Psoas muscle (tissue), 8 donors: ENCODE data around the gene CYP2F1. TPM values are rescaled to one million over a fixed set of nuclear protein-coding genes. Genes with fewer than 3 reads are reported as not detected.
"Not testable (repeated sequence)": the region's sequence is repeated elsewhere in the genome, so short reads cannot be mapped to it uniquely, and the experiment has no call there.

Source experiments
- ATAC-seq, 4 donors: fragments of 200-7000 bp; cut with Tn5 transposase; one replicate each; pipeline ENCODE4 v1.9.1; 2020; ENCODE audit warnings: moderate library complexity in 3 of 4, mild to moderate bottlenecking in 2 of 4
- DNase-seq, 2 donors: peaks; one replicate each; pipeline ENCODE4 v3.0.0-alpha.2; 2020
- H3K27ac ChIP-seq: fragments of 200-600 bp; one replicate; pipeline ENCODE4 v1.8.0; 2022
- H3K27me3 ChIP-seq, 3 donors: fragments of 200-600 bp in 1 of 3; one replicate each; pipeline versions ENCODE4 v1.6.1 to v1.8.0; 2013 to 2022; ENCODE audit warnings: low read length in 2 of 3, mild to moderate bottlenecking in 2 of 3, moderate library complexity in 1 of 3; ENCODE audit not compliant: insufficient read depth in 3 of 3
- H3K36me3 ChIP-seq, 2 donors: fragments of 200-600 bp in 1 of 2; one replicate each; pipeline versions ENCODE4 v1.6.1 to v1.8.0; 2013 to 2022; ENCODE audit warnings: low read depth in 1 of 2, mild to moderate bottlenecking in 1 of 2, moderate library complexity in 1 of 2; ENCODE audit not compliant: insufficient read depth in 1 of 2
- H3K4me1 ChIP-seq: fragments of 200-600 bp; one replicate; pipeline ENCODE4 v1.8.0; 2022
- H3K4me3 ChIP-seq: fragments of 200-600 bp; one replicate; pipeline ENCODE4 v1.8.0; 2022; ENCODE audit warnings: mild to moderate bottlenecking
- H3K9me3 ChIP-seq: fragments of 200-600 bp; one replicate; pipeline ENCODE4 v1.8.0; 2022
- CTCF ChIP-seq: fragments of 200-600 bp; IDR thresholded peaks from one replicate; pipeline ENCODE4 v1.8.0; 2022; ENCODE audit warnings: antibody characterized with exemption
- WGBS, 3 donors: extraction: QIAGEN DNeasy Blood & Tissue Kit; methylation state at CpG; one replicate each; pipeline versions ENCODE4 v1.1.6 to v1.1.7; 2013; 5-methylcytosine and 5-hydroxymethylcytosine counted together
- intact Hi-C, 2 donors: fragments of 100-400 bp; cut with DNase I; formaldehyde crosslinking; loops; one replicate each; pipeline versions ENCODE4 v1.11.0 to v1.14.2; 2022
- polyA plus RNA-seq, 3 donors: library from polyadenylated mRNA; stranded (reverse); fragments of 200-250 nt; gene quantifications; one replicate each; pipeline ENCODE4 v1.2.3, GENCODE V29; 2013
- total RNA-seq, 4 donors: library from RNA; stranded (reverse); fragmentation: NEBNext Ultra II Directional in 2 of 4; extraction: Animal tissue kit (Norgen Biotek cat#: 25700) in 2 of 4; gene quantifications; one replicate each; pipeline versions ENCODE4 v1.2.1 to v1.2.4, GENCODE V29; 2021 to 2023
- donor health status: healthy with polysubstance abuse.
- donor health status: DM: no; HTN: no; CAD: no; lungs with moderate emphysema.
- donor health status: Bipolar disorder and iron deficiency.
- donor health status: healthy.
- donor health status: DM: yes; HTN: yes; CAD: no.
- donor health status: DM: no; HTN: no; CAD: no.
- donor health status: DM: no; HTN: no; CAD: no.
- donor health status: DM: yes; HTN: yes; CAD: no.

The CYP2F1 gene
- total and polyA plus RNA-seq, 7 donors: not detected

GRCh38 chr19:41123716-41124294, 9.6 kb downstream of the CYP2F1 start:
- DNase-seq (no peak), ATAC-seq (no peak)
- WGBS, 3 donors: 80 to 90% (median 86%) methylated on average over 10 to 11 of the region's 11 CpGs
- no peak for TF ChIP-seq CTCF
- Histone ChIP-seq H3K36me3 (no peaks in the 10 kb centered on the region), H3K27ac (no peak overlapping the region), H3K9me3 (no peaks in the 10 kb centered on the region), H3K4me1 (no peaks in the 10 kb centered on the region), H3K4me3 (no peak overlapping the region), H3K27me3 (no peaks in the 10 kb centered on the region)
- intact Hi-C loops: no loop called here

GRCh38 chr19:41126765-41127203, 12.6 kb downstream of the CYP2F1 start:
- H3K27me3 ChIP-seq, H3K4me1 ChIP-seq, DNase-seq, ATAC-seq, H3K27ac ChIP-seq, H3K36me3 ChIP-seq, H3K4me3 ChIP-seq, H3K9me3 ChIP-seq: not testable (repeated sequence)
- intact Hi-C loops: loop anchor here in 1 of 2 donors (2.0 kb wide), 1 partner anchor 182 kb away; no protein-coding TSS in a partner anchor
- WGBS, 3 donors: 49 to 53% (median 51%) methylated on average over 2 of the region's 2 CpGs
- peak; percentile 64 for TF ChIP-seq CTCF

GRCh38 chr19:41127362-41127761, 13.1 kb downstream of the CYP2F1 start:
- intact Hi-C loops: loop anchor here in 1 of 2 donors (2.0 kb wide), 1 partner anchor 181 kb away; no protein-coding TSS in a partner anchor
- not testable (repeated sequence) for ATAC-seq, H3K4me1 ChIP-seq, H3K9me3 ChIP-seq, DNase-seq, H3K4me3 ChIP-seq, H3K27me3 ChIP-seq, H3K27ac ChIP-seq, H3K36me3 ChIP-seq
- WGBS, 3 donors: 75 to 80% (median 76%) methylated on average over 7 of the region's 7 CpGs

- intact Hi-C loops: loop anchor here in 1 of 2 donors (2.0 kb wide), 2 partner anchors 131 to 181 kb away; no protein-coding TSS in a partner anchor
- WGBS, 3 donors: 1 to 4% (median 3%) methylated on average over 13 to 29 of the region's 29 CpGs
Measured at GRCh38 chr19:41127801-41128300, 13.6 kb downstream of the CYP2F1 start.

GRCh38 chr19:41128692-41129091, 14.5 kb downstream of the CYP2F1 start:
- Histone ChIP-seq H3K27me3 (no peaks in the 10 kb centered on the region), H3K36me3 (no peaks in the 10 kb centered on the region), H3K9me3 (no peaks in the 10 kb centered on the region), H3K4me1 (no peaks in the 10 kb centered on the region), H3K27ac (no peak overlapping the region), H3K4me3 (no peak overlapping the region)
- ATAC-seq (no peak), DNase-seq (no peak)
- no peak for TF ChIP-seq CTCF
- 60 to 77% (median 74%) methylated on average over 6 of the region's 6 CpGs for WGBS, 3 donors
- intact Hi-C loops: loop anchor here in 1 of 2 donors (2.0 kb wide), 1 partner anchor 130 kb away; no protein-coding TSS in a partner anchor

More at GRCh38 chr19:41127801-41128300, 13.6 kb downstream of the CYP2F1 start:
- H3K36me3 ChIP-seq, H3K9me3 ChIP-seq, H3K4me3 ChIP-seq, H3K4me1 ChIP-seq, H3K27me3 ChIP-seq, H3K27ac ChIP-seq: not testable (repeated sequence)
- ATAC-seq (peak; percentile 53 to 80 (median 73)), DNase-seq (peak; percentile 76 to 87)
